GM19240 (cell line): ENCODE measurements around the gene IQCN.

ENCODE experiments used
- DNase-seq: peaks from one replicate; pipeline ENCODE4 v3.0.0; 2011; ENCODE audit warnings: low spot score; ENCODE audit not compliant: insufficient read length

IQCN gene

DNA sequence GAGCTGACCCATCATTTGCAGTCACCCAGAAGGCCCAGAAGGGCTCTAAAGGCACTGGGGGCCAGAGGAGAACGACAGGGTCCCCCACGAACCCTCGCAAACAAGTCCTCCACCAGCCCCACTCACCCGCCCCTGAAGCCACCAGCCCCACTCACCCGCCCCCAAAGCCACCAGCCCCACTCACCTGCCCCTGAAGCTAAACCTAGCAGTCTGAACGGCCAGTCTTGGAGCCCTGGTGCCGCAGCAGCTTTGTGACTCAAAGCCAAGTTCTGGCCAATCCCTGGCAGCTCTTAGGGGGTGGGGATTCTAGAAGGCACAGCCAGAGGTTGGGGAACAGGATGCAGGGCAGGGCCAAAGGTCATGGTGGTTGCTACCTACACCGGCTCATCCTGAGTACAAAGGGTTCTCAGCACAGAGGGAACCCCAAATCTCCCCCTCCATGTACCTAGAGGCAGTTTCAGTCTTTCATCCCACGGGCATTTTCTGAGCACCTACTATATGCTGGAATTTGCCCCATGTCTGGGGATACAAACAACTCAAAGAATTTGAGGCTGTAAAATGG, at the start of gene IQCN:
Gene IQCN, minus strand, starts transcription at position 234 of the 562 bp plus-strand sequence. CDS start 4,974 bp downstream, outside the sequence.
- no peak for DNase-seq

- peak; percentile 97 for DNase-seq
Observed at GRCh38 chr19:18322759-18323460, 48.7 kb upstream of the IQCN start, which contains the start of gene LSM4. Gene LSM4, minus strand, starts transcription at chr19:18323076. Its CDS starts 56 bp downstream, at chr19:18323020.

- DNase-seq, result no peak
Observed at GRCh38 chr19:18322318-18322758, 48.1 kb upstream of the IQCN start.

- no peak for DNase-seq
Observed at GRCh38 chr19:18321734-18322102, 47.5 kb upstream of the IQCN start.

DNA sequence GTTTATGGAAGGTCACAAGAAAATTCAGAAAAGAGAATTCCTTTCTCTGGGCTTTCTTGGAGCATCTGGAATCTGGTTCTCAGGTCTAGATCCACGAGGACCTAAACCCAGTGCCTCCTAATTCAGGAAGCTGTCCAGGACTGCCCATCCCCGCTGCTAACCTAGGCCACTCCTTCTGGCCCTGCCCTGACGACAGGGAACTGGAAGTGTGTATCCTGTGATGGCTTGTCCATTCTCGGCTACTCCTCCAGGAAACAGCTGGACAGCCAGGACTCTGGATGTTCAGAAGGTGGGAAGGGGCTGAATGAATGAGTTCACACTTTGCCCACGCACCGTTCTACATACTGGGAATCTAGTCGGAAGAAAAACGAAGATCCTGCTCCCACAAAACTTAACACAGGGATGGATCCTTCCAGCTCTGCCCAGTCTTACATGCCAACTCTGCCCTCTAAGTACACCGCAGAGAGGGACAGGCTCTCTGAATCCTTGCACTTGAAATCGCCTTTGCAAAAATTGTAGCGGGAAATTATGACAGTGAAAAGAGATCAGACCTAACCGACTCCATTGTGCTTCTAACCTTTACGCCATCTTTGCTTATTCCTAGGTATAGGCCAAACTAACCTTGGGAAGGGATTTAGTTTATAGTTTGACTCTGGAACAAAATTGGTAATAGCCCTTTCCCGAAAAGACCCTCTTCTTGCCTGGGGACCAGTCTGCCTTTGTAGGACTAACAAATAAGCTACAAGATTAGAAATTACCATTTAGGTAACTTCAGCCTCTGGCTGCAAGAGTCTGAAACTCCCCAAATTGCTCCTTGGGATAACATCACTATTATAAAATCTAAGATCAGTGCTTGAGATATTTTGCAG, 46.8 kb upstream of the IQCN start:
- no peak for DNase-seq

DNA sequence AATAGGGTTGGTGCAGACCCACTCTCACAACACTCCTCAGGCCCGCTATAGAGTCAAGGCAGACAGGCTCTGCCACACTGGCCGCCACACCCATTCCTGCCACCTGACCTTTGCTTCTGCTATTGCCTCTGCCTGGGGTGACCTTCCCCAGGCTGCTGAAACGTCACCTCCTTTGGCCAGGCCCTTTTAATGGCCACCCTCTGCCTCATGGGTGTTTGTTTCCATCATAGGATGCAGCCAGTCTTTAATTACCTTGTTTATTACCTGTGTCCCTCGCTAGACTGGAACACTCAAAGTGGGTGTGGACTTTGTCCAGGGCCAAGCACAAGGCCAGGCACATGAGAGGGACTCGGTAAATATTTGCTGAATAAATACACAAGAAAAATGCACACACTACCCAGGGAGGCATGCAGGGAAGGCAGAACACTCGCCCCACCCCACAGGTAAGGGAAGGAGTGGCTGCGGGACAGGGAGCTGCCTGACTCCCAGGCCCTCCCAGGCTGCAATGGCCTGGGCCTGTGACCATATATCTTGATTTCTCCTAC, 45.4 kb upstream of the IQCN start:
- no peak for DNase-seq

- no peak for DNase-seq
Observed at GRCh38 chr19:18317961-18318800, 43.9 kb upstream of the IQCN start.

- no peak for DNase-seq
Observed at GRCh38 chr19:18313398-18313797, 39.1 kb upstream of the IQCN start.

- no peak for DNase-seq
Observed at GRCh38 chr19:18312092-18312534, 37.9 kb upstream of the IQCN start.

DNA sequence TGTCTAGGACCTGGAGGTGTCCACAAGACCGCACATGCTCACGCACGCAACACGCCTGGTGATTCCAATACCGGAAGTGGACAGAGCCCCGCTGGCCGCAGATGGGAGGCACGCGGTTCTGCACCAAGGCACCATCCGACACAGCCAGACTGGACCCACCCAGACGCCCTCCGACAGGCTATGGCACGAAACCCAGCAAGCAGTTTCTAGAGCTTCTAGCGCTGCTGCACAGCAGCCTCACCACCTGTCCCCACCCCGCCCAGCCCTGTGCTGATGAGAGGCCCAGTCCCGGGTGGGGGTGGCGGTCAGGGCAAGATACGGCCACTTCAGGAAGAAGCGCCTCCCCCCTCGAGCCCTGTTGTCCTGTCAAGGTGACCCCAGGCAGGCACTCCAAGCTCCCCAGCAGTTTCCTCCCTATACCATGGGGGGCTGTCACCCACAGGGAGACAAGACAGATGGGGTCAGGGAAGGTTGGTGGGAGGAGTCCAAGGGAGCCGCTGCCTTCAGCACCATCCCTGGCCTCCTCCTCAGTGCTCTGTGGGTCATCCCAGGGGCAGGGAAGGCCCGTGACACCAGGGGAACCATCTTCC, 37.3 kb upstream of the IQCN start:
- DNase-seq, result no peak

- no peak for DNase-seq
Observed at GRCh38 chr19:18310966-18311365, 36.7 kb upstream of the IQCN start.

- no peak for DNase-seq
Observed at GRCh38 chr19:18310118-18310909, 36.1 kb upstream of the IQCN start.

- no peak for DNase-seq
Observed at GRCh38 chr19:18309525-18310064, 35.3 kb upstream of the IQCN start.

GRCh38 chr19:18308948-18309325, 34.7 kb upstream of the IQCN start:
- DNase-seq, result no peak

- DNase-seq, result no peak
Observed at GRCh38 chr19:18308051-18308947, 34.0 kb upstream of the IQCN start.

GRCh38 chr19:18307271-18307681, 33.0 kb upstream of the IQCN start:
- no peak for DNase-seq

DNA sequence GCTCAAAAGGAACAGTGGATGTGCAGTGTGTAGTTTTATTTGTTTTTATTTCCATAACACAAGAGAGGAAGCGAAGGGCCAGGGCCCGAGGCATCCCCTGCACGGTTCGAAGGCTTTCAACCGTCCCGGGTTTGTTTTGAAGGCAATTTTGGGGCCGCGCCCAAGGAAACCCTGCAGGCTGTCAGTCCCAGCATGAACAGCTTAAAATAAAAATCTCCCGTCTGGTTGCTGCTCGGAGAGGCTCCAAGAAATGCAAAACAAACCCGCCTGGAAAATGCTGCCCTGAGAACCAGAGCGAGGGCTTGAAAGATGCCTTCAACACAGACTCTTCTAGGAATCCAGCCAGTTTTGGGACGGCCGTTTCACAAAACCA, 32.6 kb upstream of the IQCN start:
- DNase-seq, result no peak

DNA sequence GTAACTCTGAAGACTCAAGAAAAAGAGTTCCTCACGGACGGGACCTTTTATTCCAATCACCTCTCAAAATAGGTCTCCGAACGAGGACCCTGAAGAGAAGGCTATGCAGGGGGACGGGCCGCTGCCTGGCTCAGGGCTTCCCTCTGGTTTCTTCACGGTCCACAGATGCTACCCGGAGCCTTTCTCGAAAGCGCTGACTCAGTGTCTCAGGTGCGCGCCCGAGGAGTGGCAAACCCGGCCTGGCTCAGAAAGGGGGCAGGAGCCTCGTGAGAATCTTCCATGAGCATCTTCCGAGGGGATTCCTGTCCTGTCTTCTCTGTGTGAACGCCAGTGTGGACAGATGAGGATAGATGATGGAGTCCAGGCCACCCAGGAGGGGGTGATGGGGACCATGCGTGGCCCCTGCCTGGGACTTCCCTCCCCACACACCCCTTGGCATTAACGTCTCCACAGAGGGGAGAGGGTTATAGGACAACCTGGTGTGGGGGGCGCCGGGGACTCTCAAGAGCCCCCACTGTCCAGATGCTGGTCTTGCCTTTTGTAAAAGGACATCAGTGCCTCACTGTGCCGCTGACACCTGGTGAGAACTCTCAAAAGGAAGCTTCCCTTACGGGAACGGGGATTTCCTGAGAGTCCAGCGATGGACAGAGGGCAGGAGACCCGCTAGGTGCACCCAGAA, 32.1 kb upstream of the IQCN start:
- no peak for DNase-seq
